AG20443 (cell line): ENCODE measurements around the gene ZNF280A.
"Not testable (repeated sequence)": the region's sequence is repeated elsewhere in the genome, so short reads cannot be mapped to it uniquely, and the experiment has no call there.

ENCODE experiments used
- DNase-seq: peaks from one replicate; pipeline ENCODE4 v3.0.0; 2012; ENCODE audit warnings: low spot score, mixed read lengths

ZNF280A gene

DNA sequence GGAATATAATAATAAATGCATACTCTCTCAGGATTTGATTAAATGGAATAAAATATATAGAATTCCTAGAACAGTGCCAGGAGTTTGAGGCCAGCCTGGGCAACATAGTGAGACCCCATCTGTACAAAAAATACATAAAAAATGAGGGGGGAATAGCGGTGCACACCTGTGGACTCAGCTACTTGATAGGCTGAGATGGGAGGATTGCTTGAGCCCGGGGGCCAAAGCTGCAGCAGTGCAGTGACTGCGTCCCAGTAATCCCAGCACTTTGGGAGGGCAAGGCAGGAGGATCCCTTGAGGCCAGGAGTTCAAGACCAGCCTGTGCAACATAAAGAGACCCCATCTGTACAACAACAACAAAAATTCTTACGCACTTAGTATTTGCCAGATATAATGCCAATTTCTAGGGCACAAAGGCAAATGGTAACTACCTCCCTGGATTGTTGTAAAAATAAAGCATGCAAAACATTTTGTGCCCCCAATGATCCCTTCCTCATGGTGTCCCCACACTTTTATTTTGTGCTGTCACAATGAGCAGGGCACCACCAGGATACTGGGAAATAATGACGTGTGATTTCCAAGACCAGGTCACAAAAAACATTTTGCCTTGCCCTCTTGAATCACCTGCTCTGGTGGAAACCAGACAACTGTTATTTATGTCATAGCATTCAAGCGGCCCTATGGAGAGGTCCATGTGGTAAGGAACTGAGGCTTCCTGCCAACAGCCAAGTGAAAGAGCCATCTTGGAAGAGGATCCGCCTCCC is 18.3 kb upstream of the ZNF280A start:
- no peak for DNase-seq

DNA sequence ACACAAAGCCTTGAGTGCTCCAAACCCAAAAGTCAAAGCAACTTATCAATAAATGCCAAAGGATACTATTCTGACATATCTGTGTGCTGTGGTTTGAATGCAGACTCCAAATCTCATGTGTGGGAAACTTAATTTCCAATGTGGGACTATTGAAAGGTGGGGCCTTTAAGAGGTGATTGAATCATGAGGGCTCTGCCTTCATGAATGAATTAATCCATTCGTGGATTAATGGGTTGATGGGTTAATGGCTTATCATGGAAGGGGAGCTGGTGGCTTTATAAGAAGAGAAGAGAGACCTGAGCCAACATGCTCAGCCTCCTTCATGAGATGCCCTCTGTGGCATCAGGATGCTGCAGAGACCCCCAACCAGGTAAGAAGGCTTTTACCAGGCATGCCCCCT is 16.8 kb upstream of the ZNF280A start:
- DNase-seq = no peak

DNA sequence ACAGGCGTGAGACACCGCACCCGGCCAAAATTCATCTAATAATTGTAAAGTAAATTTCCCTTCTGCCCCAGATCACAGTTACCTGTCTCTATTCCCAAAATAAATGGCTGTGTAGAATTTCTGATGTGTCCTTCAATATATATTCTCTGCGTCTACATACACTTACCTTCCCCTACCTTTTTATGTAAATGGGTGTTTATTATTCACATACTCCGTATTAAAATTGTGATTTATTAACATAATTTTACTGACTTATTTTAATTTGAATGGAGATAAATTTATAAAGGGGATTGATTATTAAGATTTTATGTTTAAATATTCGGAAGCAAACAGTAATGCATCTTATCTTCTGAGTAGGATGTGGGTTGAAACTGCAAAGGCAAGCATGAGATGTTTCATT is 16.4 kb upstream of the ZNF280A start:
- no peak for DNase-seq

DNA sequence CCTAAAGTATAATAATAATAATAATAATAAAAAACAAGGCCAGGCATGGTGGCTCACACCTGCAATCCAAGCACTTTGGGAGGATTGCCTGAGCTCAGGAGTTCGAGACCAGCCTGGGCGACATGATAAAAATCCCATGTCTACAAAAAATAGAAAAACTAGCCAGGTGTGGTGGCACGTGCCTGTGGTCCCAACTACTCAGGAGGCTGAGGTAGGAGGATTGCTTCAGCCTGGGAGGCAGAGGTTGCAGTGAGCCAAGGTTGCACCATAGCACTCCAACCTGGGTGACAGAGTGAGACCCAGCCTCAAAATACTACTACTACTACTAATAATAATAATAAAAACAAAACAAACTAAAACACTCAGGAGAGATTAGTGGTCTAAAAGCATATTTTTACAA is 15.6 kb upstream of the ZNF280A start:
- DNase-seq = no peak

DNA sequence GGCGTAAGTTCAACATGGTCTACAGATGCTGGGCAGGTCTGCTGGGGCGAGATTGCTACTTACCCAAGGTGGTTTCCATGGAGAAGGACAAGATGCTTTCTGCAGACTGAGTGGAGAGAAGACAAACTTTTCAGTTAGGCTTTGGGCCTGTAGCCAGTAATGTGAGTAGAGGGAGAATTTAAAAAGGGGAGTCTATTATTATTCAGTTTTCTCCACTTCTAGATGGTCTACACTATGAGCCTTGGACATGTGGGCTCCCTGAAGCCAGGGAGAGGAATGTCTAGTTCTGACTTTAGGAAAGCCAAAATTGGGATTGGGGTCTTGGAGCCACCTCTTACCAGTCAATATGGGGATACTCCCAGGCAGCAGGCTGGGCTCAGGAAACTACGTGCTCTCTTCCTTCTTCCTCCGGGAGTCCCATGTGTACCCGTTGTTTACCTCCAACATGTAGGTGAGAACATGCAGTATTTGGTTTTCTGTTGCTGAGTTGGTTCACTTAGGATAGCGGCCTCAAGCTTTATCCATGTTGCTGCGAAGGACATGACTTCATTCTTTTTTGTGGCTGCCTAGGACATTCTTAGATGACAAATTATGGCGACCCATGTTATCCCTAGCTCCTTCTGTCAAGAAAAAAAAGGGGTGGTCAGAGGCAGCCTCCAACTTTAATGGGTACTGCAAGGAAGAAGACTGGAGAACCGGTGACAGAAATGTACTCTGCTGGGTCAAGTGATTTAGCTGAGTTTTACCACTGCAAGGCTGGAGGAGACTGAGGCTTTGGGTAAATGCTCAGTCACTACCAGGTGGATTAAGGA is 14.7 kb upstream of the ZNF280A start:
- no peak for DNase-seq

DNA sequence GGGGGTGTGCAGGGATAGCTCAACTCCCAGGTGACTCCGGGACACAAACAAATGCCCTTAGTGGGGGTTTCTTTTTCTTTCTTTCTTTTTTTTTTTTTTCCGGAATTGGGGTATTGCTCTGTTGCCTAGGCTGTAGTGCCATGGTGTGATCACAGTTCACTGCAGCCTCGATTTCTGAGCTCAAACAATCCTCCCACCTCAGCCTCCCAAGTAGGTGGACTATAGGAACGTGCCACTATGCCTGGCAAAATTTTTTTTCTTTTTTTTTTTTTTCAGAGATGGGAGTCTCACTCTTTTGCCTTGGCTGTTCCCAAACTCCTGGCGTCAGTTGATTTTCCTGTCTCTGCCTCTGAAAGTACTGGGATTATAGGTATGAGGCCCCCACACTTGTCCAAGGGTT is 13.8 kb upstream of the ZNF280A start:
- DNase-seq = no peak

DNA sequence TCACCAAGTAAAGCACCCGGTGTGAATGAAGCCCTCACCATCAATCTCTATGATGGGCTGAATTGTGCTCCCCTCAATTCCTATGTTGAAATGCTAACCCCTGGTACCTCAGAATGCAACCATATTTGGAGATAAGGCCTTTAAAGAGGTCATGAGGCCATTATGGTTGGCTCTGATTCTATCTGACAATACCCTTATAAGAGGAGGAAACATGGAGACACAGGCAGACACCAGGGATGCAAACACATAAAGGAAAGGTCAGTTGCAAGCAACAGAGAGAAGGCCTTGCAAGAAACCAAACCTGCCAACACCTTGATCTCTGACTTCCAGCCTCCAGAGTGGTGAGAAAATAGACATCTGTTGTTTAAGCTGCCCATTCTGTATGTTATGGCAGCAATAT is 13.3 kb upstream of the ZNF280A start:
- no peak for DNase-seq

DNA sequence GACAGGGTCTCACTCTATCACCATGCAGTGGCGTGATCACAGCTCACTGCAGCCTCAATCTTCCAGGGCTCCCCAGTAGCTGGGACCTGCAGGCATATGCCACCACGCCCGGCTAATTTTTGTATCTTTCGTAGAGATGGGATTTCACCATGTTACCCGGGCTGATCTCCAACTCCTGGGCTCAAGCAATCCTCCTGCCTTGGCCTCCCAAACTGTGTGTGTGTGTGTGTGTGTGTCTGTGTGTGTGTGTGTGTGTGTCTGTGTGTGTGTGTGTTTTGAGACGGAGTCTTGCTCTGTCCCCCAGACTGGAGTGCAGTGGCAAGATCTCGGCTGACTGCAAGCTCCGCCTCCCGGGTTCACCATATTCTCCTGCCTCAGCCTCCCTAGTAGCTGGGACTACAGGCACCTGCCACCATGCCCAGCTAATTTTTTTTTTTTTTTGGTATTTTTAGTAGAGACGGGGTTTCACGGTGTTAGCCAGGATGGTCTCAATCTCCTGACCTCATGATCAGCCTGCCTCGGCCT is 12.5 kb upstream of the ZNF280A start:
- DNase-seq = not testable (repeated sequence)

DNA sequence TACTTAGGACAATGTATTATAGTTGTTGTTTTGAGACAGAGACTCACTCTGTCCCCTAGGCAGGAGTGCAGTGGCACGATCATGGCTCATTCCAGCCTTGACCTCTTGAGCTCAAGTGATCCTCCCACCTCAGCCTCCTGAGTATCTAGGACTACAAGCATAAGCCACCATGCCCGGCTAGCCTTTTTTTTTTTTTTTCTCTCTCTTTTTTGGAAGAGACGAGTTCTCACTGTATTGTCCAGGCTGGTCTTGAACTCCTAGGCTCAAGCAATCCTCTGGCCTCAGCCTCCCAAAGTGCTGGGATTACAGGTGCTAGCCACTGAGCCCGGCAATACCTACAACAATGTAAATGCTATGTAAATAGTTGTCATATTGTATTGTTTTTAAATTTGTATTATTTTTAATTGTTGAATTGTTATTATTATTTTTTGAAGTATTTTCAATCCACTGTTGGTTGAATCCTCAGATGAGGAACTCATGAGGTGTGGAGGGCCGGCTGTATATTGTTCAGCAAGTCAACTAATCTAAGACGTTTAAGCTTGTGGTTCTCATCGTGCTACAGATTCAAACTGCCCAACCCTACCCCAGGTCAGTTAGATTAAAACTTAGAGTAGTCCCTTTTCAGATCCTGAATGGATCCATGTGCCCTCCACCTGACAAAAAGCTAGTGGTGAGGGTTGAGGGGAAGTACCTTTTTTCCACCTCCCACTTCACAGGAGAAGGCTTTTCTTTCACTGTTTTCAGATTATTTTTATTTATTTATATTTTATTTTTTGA is 11.9 kb upstream of the ZNF280A start:
- DNase-seq = no peak

DNA sequence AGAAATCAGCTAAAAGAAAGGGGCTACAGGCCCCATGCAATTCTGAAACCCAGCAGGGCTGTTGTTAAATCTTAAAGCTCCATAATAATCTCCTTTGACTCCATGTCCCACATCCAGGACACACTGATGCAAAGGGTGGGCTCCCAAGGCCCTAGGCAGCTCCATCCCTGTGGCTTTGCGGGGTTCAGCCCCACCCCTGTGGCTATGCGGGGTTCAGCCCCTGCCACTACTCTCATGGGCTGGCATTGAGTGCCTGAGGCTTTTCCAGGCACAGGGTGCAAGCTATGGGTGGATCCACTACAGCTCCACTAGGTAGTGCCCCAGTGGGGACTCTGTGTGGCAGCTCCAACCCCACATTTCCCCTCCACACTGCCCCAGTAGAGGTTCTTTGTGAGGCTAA is 8.7 kb upstream of the ZNF280A start:
- no peak for DNase-seq

DNA sequence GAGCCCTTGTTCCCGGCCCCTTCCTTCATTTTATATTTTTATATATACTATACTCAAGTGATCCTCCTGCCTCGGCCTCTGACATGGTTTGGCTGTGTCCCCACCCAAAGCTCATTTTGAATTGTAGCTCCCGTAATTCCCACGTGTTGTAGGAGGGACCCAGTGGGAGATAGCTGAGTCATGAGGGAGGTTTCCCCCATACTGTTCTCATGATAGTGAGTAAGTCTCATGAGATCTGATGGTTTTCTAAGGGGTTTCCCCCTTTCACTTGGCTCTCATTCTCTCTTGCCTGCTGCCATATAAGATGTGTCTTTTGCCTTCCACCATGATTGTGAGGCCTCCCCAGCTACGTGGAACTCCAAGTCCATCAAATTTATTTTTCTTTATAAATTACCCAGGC is 7.2 kb upstream of the ZNF280A start:
- DNase-seq = no peak

DNA sequence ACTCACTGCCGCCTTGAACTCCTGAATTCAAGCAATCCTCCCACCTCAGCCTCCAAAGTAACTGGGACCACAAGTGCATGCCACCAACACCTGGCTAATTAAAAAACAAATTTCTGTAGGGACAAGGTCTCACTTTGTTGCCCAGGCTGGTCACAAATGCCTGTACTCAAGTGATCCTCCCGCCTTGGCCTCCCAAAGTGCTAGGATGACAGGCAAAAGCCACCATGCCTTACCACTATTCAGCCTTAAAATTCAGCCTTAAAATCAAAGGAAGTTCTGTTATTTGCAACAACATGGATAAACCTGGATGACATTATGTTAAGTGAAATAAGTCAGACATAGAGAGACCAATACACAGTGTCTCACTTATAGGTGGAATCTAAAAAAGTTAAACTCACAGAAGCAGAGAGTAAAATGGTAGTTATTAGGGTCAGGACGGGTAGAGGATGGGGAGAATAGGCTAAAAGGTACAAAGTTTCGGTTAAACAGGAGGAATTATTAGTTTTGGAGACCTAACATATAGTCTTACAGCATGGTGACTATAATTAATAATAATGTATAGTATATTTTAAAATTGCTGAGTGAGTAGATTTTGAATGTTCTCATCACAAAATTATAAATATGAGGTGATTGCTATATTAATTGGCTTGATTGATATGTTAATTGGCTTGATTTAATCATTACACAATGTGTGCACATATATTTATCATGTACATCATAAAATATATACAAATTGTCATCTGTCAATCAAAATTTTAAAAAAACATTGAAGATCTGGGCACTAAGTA is 6.2 kb upstream of the ZNF280A start:
- no peak for DNase-seq

DNA sequence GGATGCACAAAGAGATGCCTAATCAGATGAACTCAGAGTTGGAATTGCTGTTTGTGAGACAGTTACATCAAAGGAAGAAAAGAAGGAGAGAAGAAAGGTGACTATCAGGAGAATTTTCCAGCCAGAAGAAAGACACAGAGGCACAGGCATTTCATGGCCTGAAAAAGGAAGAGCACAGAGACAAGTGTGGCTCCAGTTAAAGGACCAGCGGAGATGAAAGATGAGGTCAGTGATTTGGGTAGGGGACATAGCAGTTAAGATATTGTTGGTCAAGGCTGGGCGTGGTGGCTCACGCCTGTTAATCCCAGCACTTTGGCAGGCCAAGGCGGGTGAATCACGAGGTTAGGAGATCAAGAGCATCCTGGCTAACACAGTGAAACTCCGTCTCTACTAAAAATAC is 3.4 kb upstream of the ZNF280A start:
- DNase-seq = no peak

DNA sequence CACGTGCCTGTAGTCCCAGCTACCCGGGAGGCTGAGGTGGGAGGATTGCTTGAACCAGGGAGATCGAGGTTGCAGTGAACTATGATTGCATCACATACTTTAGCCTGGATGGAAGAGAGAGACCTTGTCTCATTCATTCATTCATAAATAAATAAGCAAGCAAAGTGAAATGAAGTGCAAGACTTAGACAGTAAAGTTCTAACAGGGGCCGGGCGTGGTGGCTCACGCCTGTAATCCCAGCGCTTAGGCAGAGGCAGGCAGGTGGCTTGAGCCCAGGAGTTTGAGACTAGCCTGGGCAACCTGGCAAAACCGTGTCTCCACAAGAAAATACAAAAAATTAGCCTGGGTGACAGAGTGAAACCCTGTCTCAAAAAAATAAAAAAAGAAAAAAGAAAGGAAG is 1.6 kb upstream of the ZNF280A start:
- no peak for DNase-seq

DNA sequence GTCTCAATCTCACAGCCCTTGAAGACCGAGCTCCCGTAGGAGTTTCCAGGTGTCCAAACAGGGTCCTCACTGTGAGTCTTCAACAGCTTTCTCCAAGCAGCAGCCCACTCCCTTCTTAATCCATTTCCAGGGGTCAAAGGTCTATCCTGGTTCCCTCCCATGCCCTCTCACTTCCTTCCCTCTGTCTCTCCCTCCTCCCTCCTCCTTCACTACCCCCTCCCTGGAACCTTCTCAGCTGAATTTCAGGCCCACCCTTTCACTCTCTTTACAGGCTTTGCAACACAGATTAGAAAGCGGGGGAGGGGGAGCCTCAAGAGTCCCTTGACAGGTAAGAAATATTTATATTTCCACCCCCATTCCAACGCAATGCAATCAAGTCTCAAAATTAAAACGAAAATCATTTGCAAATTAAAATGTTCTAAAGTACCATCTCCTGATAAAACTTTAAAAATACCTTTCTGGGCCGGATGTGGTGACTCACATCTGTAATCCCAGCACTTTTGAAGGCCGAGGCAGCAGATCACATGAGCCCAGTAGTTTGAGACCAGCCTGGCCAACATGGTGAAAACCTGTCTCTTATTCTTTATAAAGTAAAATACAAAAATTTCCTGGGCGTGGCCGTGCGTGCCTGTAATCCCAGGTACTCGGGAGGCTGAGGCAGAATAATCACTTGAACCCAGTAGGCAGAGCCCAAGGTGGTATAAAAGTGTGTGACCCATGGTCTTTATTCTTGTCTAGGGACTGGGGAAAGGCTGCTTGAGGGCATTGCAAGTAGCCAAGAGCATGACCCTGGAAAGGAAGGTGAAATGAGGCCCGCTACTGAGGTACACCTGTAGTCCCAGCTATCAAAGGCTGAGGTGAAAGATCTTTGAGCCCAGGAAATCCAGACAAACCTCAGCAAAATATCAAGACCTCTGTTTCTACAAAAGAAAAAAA is 865 bp upstream of the ZNF280A start:
- DNase-seq = no peak

DNA sequence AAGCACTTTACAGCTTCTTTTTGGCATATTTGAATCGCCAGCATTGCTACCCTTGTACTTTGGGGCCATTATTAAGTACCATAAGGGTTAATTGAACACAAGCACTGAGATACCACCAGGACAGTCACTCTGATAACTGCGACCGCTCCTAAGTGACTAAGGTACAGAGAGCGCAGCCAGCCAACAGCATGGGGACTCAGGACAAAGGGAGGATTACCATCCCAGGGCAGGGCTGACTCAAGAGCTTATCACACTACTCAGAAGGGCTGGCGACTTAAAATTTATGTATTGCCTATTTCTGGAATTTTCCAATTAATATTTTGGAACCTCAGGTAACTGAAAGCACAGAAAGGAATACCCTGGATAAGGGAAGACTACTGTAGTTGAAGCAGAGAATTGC is 479 bp downstream of the ZNF280A start:
- DNase-seq = no peak

DNA sequence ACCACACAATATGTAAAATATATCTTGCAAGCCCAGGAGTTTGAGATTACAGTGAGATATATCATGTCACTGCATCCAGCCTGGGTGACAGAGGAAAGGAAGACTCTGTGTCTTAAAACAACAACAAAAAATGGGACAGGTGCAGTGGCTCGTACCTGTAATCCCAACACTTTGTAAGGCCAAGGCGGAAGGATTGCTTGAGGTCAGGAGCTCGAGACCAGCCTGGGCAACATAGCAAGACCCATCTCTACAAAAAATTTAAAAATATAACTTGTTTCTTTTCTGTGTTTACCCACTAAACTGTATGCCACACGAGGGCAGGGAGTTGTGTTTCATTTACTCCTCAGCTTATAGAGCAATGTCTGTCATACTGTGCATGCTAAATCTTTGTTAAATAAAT is 3.1 kb downstream of the ZNF280A start:
- DNase-seq = no peak

DNA sequence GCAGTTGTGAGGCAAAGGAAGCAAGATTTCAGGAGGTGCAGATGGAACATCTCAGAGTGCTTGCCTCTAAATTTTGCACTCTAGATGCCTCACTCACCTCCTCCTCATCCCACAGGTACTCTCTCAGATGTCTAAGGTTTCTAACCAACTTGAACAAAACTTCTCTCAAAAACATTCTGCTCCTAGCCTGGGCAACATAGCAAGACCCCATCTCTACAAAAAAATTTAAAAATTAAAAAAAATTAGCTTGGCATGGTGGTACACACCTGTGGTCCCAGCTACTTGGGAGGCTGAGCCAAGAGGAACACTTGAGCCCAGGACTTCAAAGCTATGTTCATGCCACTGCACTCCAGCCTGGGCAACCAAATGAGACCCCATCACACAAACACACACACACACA is 4.2 kb downstream of the ZNF280A start:
- DNase-seq = no peak

DNA sequence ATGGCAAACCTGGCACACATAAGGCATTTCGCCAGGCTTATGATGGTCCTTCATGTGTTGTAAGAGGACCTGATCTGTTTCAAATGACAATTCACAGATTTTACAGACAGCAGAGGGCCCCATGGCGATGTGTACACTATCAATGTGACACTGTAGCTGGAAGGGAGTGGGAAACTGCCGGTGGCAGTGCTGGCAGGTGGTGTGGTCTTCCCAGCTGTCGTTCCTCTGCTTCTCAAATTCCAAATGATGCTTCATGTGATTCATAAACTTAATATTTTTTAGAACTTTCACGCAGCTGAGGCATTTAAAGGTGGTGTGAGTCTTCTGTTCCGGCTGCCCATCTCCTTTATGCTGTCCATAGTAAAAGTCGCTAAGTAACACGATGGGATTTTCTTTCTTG is 5.6 kb downstream of the ZNF280A start:
- DNase-seq = not testable (repeated sequence)

DNA sequence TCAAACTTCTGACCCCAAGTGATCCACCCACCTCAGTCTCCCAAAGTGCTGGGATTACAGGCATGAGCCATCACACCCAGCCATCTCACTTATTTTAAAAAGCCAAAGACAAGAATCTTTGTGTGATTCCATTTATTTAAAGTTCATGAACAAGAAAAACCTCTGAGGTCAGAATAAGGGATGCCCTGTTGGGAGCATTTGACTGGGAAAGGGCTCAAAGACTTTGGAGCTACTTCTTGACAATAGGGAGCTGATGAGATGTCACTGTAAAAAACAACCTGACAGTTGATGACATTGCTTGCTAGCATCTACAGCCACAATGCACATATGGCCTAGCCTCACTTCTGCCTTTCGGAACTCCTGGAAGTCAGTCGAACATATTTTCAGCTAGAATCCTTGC is 6.5 kb downstream of the ZNF280A start:
- no peak for DNase-seq

DNA sequence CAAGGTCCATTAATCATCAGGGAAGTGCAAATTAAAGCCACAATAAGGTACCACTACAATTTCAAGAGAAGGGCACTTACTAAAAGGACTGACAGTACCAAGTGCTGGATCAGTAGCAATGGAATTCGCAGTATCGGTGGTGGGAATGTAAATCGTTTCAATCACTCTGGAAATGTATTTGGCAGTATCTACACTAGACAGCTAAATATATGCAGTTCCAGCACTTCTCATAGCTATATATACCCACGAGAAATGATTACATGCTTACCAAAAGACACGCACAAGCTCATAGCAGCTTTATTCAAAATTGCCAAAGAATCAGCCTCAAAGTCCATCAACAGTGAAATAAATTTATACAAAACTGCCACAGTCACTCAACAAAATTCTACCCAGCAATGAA is 7.1 kb downstream of the ZNF280A start:
- no peak for DNase-seq
